CD14-positive monocyte (primary cell): ENCODE data around the gene TGM2. TPM values are rescaled to one million over a fixed set of nuclear protein-coding genes. Genes with fewer than 3 reads are reported as not detected.

ENCODE experiments used
- DNase-seq, 3 donors: peaks; one replicate each; pipeline ENCODE4 v3.0.0-alpha.2; 2011 to 2022
- H2AFZ ChIP-seq: 2 replicates; pipeline ENCODE4 v1.6.0; 2012; ENCODE audit warnings: mild to moderate bottlenecking, low read depth, low read length, inconsistent platforms; ENCODE audit not compliant: insufficient read depth, poor library complexity, severe bottlenecking
- H3K27ac ChIP-seq, 2 donors: 1 replicate in 1 of 2; 2 replicates in 1 of 2; pipeline ENCODE4 v1.5.1; 2012 to 2013; ENCODE audit warnings: low read length in 2 of 2, control low read depth in 1 of 2, inconsistent platforms in 1 of 2, low read depth in 1 of 2, mild to moderate bottlenecking in 1 of 2
- H3K27me3 ChIP-seq, 2 donors: one replicate each; pipeline versions ENCODE4 v1.6.0 to v1.6.1; 2011 to 2013; ENCODE audit warnings: low read length in 2 of 2; ENCODE audit not compliant: control insufficient read depth in 2 of 2, insufficient read depth in 2 of 2
- H3K36me3 ChIP-seq, 2 donors: replicated peaks in 1 of 2; 1 replicate in 1 of 2; 2 replicates in 1 of 2; pipeline versions ENCODE4 v1.5.1 to v1.6.1; 2012 to 2013; ENCODE audit warnings: low read length in 2 of 2, control low read depth in 1 of 2, inconsistent platforms in 1 of 2, mild to moderate bottlenecking in 1 of 2; ENCODE audit not compliant: insufficient read depth in 2 of 2, control insufficient read depth in 1 of 2
- H3K4me1 ChIP-seq, 2 donors: 1 replicate in 1 of 2; 2 replicates in 1 of 2; pipeline versions ENCODE4 v1.5.1 to v1.6.1; 2012 to 2013; ENCODE audit warnings: low read length in 2 of 2, control low read depth in 1 of 2, inconsistent platforms in 1 of 2, mild to moderate bottlenecking in 1 of 2, moderate library complexity in 1 of 2; ENCODE audit not compliant: insufficient read depth in 2 of 2, control insufficient read depth in 1 of 2
- H3K4me2 ChIP-seq: replicated peaks from 2 replicates; pipeline ENCODE3; 2012; ENCODE audit warnings: low read length, moderate library complexity, mild to moderate bottlenecking; ENCODE audit not compliant: poor library complexity, severe bottlenecking; ENCODE audit errors: extremely low read depth
- H3K4me3 ChIP-seq, 3 experiments: fragments of 200-600 bp in 1 of 3; sonication (generic) in 1 of 3; replicated peaks in 1 of 3; 1 replicate in 2 of 3; 2 replicates in 1 of 3; pipeline ENCODE4 v1.5.1; 2011 to 2013; ENCODE audit warnings: low read length in 3 of 3, mild to moderate bottlenecking in 3 of 3, control low read depth in 2 of 3, low read depth in 2 of 3, inconsistent platforms in 1 of 3, moderate library complexity in 1 of 3
- H3K79me2 ChIP-seq: 2 replicates; pipeline ENCODE4 v1.6.0; 2012; ENCODE audit warnings: mild to moderate bottlenecking, control low read depth, inconsistent platforms, low read length, moderate library complexity; ENCODE audit not compliant: insufficient read depth
- H3K9ac ChIP-seq: 2 replicates; pipeline ENCODE4 v1.6.0; 2017; ENCODE audit warnings: low read length, mild to moderate bottlenecking; ENCODE audit not compliant: insufficient read depth, poor library complexity, severe bottlenecking
- H3K9me3 ChIP-seq, 2 donors: replicated peaks in 1 of 2; 1 replicate in 1 of 2; 2 replicates in 1 of 2; pipeline versions ENCODE4 v1.5.1 to v1.6.1; 2012 to 2013; ENCODE audit warnings: low read length in 2 of 2, control low read depth in 1 of 2; ENCODE audit not compliant: control insufficient read depth in 1 of 2, insufficient read depth in 1 of 2
- H4K20me1 ChIP-seq: 2 replicates; pipeline ENCODE4 v1.6.0; 2012; ENCODE audit warnings: mild to moderate bottlenecking, low read length, control low read depth, moderate library complexity; ENCODE audit not compliant: insufficient read depth
- H3K27ac Mint-ChIP-seq, 7 donors: one replicate each; pipeline ENCODE4 v1.8.0; 2020; ENCODE audit warnings: mild to moderate bottlenecking in 7 of 7, mixed read lengths in 7 of 7, moderate library complexity in 6 of 7, inconsistent platforms in 2 of 7
- H3K27me3 Mint-ChIP-seq, 3 donors: one replicate each; pipeline ENCODE4 v1.8.0; 2021 to 2022; ENCODE audit warnings: low read depth in 3 of 3, mild to moderate bottlenecking in 3 of 3, mixed read lengths in 3 of 3, moderate library complexity in 3 of 3, inconsistent platforms in 1 of 3
- H3K36me3 Mint-ChIP-seq, 2 donors: one replicate each; pipeline ENCODE4 v1.8.0; 2020; ENCODE audit warnings: mixed read lengths in 2 of 2, inconsistent platforms in 1 of 2, mild to moderate bottlenecking in 1 of 2
- H3K4me1 Mint-ChIP-seq: one replicate; pipeline ENCODE4 v1.8.0; 2020; ENCODE audit warnings: mild to moderate bottlenecking, mixed read lengths
- H3K4me3 Mint-ChIP-seq, 2 donors: one replicate each; pipeline ENCODE4 v1.8.0; 2020; ENCODE audit warnings: mild to moderate bottlenecking in 2 of 2, mixed read lengths in 2 of 2, moderate library complexity in 1 of 2
- H3K9me3 Mint-ChIP-seq, 7 donors: one replicate each; pipeline ENCODE4 v1.8.0; 2020 to 2022; ENCODE audit warnings: mixed read lengths in 7 of 7, mild to moderate bottlenecking in 6 of 7, moderate library complexity in 6 of 7, inconsistent platforms in 2 of 7
- whole genome bisulfite sequencing: methylation state at CpG from one replicate; pipeline ENCODE4 v1.1.5; 2013; ENCODE audit warnings: missing lambda C conversion rate; ENCODE audit not compliant: insufficient coverage; 5-methylcytosine and 5-hydroxymethylcytosine counted together
- intact Hi-C, 2 donors: fragments of 100-400 bp; cut with micrococcal nuclease; formaldehyde crosslinking; loops; one replicate each; pipeline versions ENCODE4 v1.15.0 to v1.15.1; 2023
- polyA plus RNA-seq, 3 donors: library from polyadenylated mRNA; depleted of rRNA in 1 of 3; unstranded in 2 of 3; stranded (reverse) in 1 of 3; fragments of 300-500 nt in 2 of 3; fragments of >200 nt in 1 of 3; fragmentation: Illumina TruSeq in 2 of 3; gene quantifications; 1 replicate in 2 of 3; 2 replicates in 1 of 3; pipeline ENCODE4 v1.2.3, GENCODE V29; 2012 to 2021
- TF ChIP-seq, protein P1 (sequence below): fragments of 200-600 bp; IDR thresholded peaks from one replicate; pipeline ENCODE4 v1.8.0; 2022; ENCODE audit warnings: antibody characterized with exemption, mild to moderate bottlenecking

The TGM2 gene
- polyA plus RNA-seq, 3 donors: 0.47 to 1.7 (median 1.6) TPM

DNA sequence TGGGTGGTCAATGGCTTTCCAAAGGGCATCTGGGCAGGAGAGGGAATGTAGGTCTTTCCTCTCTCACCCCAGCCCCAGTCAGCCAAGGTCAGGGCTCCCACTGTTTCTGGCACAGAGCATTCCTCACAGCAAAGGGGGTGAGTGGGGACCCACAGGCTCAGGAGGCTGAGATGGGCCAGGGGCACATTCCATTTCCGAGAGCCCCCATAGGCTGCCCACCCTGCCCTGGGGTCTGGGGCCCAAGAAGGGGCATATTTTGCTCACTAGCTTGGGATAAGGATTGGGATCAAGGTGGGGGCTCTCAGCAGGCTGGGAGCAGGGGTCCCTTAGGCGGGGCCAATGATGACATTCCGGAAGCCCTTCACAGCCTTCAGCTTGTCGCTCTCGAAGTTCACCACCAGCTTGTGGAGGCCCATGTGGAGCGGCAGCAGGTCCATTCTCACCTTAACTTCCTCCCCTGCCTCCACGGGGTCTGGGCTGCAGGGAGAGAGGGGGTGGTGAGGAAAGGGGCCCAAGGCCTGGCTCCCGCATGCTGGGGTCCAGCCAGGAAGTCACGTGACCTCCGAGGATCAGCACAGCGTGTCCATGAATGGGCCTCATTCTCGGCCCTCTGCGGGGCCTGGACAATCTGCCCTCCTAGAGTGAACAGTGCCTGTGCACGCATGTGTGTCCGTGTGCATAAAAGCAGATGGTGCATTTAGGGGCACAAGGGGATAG is 35.0 kb downstream of the TGM2 start:
- peaks cover 2 to 7% (median 5%) of the 10 kb centered on the region in 3 donors for H3K27me3 Mint-ChIP-seq
- H3K27ac Mint-ChIP-seq: peak overlapping the region in 1 of 7 donors; percentile 30
- no peak overlapping the region for H2AFZ ChIP-seq
- no peaks in the 10 kb centered on the region for H3K9me3 ChIP-seq
- no peaks in the 10 kb centered on the region for H3K79me2 ChIP-seq
- no peak overlapping the region for H3K9ac ChIP-seq
- H4K20me1 ChIP-seq: no peaks in the 10 kb centered on the region
- TF ChIP-seq, protein P1, sequence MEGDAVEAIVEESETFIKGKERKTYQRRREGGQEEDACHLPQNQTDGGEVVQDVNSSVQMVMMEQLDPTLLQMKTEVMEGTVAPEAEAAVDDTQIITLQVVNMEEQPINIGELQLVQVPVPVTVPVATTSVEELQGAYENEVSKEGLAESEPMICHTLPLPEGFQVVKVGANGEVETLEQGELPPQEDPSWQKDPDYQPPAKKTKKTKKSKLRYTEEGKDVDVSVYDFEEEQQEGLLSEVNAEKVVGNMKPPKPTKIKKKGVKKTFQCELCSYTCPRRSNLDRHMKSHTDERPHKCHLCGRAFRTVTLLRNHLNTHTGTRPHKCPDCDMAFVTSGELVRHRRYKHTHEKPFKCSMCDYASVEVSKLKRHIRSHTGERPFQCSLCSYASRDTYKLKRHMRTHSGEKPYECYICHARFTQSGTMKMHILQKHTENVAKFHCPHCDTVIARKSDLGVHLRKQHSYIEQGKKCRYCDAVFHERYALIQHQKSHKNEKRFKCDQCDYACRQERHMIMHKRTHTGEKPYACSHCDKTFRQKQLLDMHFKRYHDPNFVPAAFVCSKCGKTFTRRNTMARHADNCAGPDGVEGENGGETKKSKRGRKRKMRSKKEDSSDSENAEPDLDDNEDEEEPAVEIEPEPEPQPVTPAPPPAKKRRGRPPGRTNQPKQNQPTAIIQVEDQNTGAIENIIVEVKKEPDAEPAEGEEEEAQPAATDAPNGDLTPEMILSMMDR: no peak
- no peak for DNase-seq
- H3K4me1 Mint-ChIP-seq: peaks cover 7% of the 10 kb centered on the region
- H3K9me3 Mint-ChIP-seq: no peaks in the 10 kb centered on the region
- no peaks in the 10 kb centered on the region for H3K36me3 Mint-ChIP-seq
- H3K27me3 ChIP-seq: no peaks in the 10 kb centered on the region
- WGBS: 83% methylated on average over 9 of the region's 15 CpGs
- H3K4me1 ChIP-seq: no peaks in the 10 kb centered on the region
- no peaks in the 10 kb centered on the region for H3K36me3 ChIP-seq
- H3K4me3 ChIP-seq: no peak overlapping the region
- no peak overlapping the region for H3K4me3 Mint-ChIP-seq
- H3K27ac ChIP-seq: no peak overlapping the region
- intact Hi-C loops: no loop called here
- no peak overlapping the region for H3K4me2 ChIP-seq

DNA sequence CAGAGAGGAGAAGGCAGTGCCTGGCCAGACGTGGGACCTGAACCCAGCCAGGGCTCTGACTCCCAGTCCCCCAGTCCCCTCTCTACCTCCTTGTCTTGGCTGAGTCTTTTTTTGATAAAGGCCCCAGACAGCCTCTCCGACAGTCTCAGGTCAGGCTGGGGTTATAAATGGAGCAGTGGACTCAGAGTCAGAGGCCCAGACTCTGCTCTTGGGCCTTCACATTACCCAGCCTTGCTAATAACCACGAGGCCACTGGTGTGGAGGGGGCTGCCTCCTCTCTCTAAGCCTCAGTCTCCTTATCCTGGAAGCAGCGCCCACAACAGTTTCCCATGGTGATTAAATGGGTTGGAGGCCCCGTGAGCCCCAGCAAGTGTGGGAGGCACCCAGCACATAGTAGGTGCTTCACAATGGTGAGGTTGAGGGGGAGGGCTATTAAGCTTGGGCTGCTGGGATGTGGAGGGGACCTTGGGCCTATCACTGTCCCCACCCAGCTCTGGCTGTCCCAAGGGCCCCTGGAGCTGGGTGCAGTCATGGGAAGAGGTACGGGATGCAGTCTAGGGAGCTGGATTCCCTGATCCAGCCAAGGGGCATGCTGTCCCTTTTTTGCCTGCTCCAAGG is 35.7 kb downstream of the TGM2 start:
- H3K79me2 ChIP-seq: no peaks in the 10 kb centered on the region
- no peaks in the 10 kb centered on the region for H3K9me3 Mint-ChIP-seq
- H3K27ac ChIP-seq: no peak overlapping the region
- DNase-seq: no peak
- peaks cover 2 to 7% (median 5%) of the 10 kb centered on the region in 3 donors for H3K27me3 Mint-ChIP-seq
- no peaks in the 10 kb centered on the region for H3K9me3 ChIP-seq
- peak overlapping the region in 2 of 7 donors; percentile 11 to 30 for H3K27ac Mint-ChIP-seq
- no peak overlapping the region for H3K4me3 Mint-ChIP-seq
- H3K36me3 ChIP-seq: no peaks in the 10 kb centered on the region
- H4K20me1 ChIP-seq: no peaks in the 10 kb centered on the region
- TF ChIP-seq, protein P1: no peak
- 93% methylated on average over 2 of the region's 6 CpGs for WGBS
- no peak overlapping the region for H2AFZ ChIP-seq
- no peak overlapping the region for H3K9ac ChIP-seq
- H3K4me2 ChIP-seq: no peak overlapping the region
- no peaks in the 10 kb centered on the region for H3K36me3 Mint-ChIP-seq
- H3K4me1 Mint-ChIP-seq: peaks cover under 1% of the 10 kb centered on the region
- H3K4me3 ChIP-seq: no peak overlapping the region
- no peaks in the 10 kb centered on the region for H3K27me3 ChIP-seq
- intact Hi-C loops: no loop called here
- no peaks in the 10 kb centered on the region for H3K4me1 ChIP-seq
